Liver (tissue), 9 donors: ENCODE measurements around the gene PPM1G. TPM values are rescaled to one million over a fixed set of nuclear protein-coding genes. Genes with fewer than 3 reads are reported as not detected.

Experiments used
- DNase-seq: peaks from one replicate; pipeline ENCODE4 v3.0.0-alpha.2; 2017; ENCODE audit warnings: low spot score
- H3K27ac ChIP-seq, 2 donors: one replicate each; pipeline ENCODE4 v1.7.0; 2013; ENCODE audit warnings: inconsistent platforms in 2 of 2, low read length in 2 of 2, control low read depth in 1 of 2, low read depth in 1 of 2, mild to moderate bottlenecking in 1 of 2
- H3K27me3 ChIP-seq, 4 donors: one replicate each; pipeline versions ENCODE4 v1.6.1 to v1.7.0; 2013; ENCODE audit warnings: low read length in 3 of 4, inconsistent platforms in 1 of 4, mild to moderate bottlenecking in 1 of 4, moderate library complexity in 1 of 4; ENCODE audit not compliant: control insufficient read depth in 4 of 4, insufficient read depth in 4 of 4
- H3K36me3 ChIP-seq, 4 donors: one replicate each; pipeline versions ENCODE4 v1.6.1 to v1.7.0; 2013; ENCODE audit warnings: low read length in 3 of 4, mild to moderate bottlenecking in 3 of 4, low read depth in 1 of 4, moderate library complexity in 1 of 4; ENCODE audit not compliant: control insufficient read depth in 4 of 4, insufficient read depth in 3 of 4
- H3K4me1 ChIP-seq, 4 donors: one replicate each; pipeline versions ENCODE4 v1.6.1 to v1.7.0; 2013; ENCODE audit warnings: low read length in 3 of 4, mild to moderate bottlenecking in 3 of 4, moderate library complexity in 1 of 4; ENCODE audit not compliant: control insufficient read depth in 4 of 4, insufficient read depth in 4 of 4
- H3K4me3 ChIP-seq, 3 donors: one replicate each; pipeline versions ENCODE4 v1.6.1 to v1.7.0; 2013; ENCODE audit warnings: low read length in 3 of 3, control low read depth in 1 of 3, low read depth in 1 of 3, mild to moderate bottlenecking in 1 of 3
- H3K9ac ChIP-seq, 2 donors: one replicate each; pipeline ENCODE4 v1.7.0; 2013; ENCODE audit warnings: low read length in 2 of 2, mild to moderate bottlenecking in 2 of 2, moderate library complexity in 2 of 2, control low read depth in 1 of 2, low read depth in 1 of 2
- H3K9me3 ChIP-seq, 4 donors: one replicate each; pipeline versions ENCODE4 v1.6.1 to v1.7.0; 2013; ENCODE audit warnings: low read length in 3 of 4; ENCODE audit not compliant: control insufficient read depth in 4 of 4
- CTCF ChIP-seq: fragments of 150-350 bp; IDR thresholded peaks from 2 replicates; pipeline ENCODE4 v1.5.1; 2017; ENCODE audit warnings: improper control_type of control experiment, low read depth, low read length; ENCODE audit not compliant: missing input control
- EGR1 ChIP-seq, 2 donors: IDR thresholded peaks; 2 replicates each; pipeline ENCODE4 v1.6.1; 2016 to 2018; ENCODE audit warnings: antibody characterized with exemption in 2 of 2, low read depth in 2 of 2
- FOXA1 ChIP-seq: IDR thresholded peaks from 2 replicates; pipeline ENCODE4 v1.6.1; 2016; ENCODE audit warnings: antibody characterized with exemption
- FOXA2 ChIP-seq: IDR thresholded peaks from 2 replicates; pipeline ENCODE4 v1.6.1; 2016; ENCODE audit warnings: antibody characterized with exemption
- GABPA ChIP-seq, 2 donors: IDR thresholded peaks in 1 of 2; conservative IDR thresholded peaks in 1 of 2; 2 replicates each; pipeline ENCODE4 v1.6.1; 2016; ENCODE audit warnings: antibody characterized with exemption in 2 of 2, mild to moderate bottlenecking in 1 of 2, moderate library complexity in 1 of 2
- HNF4A ChIP-seq, 2 donors: conservative IDR thresholded peaks; 2 replicates each; pipeline ENCODE4 v1.6.1; 2016; ENCODE audit warnings: antibody characterized with exemption in 2 of 2, mild to moderate bottlenecking in 2 of 2
- HNF4G ChIP-seq: IDR thresholded peaks from 2 replicates; pipeline ENCODE4 v1.6.1; 2016; ENCODE audit warnings: antibody characterized with exemption
- JUND ChIP-seq, 2 donors: IDR thresholded peaks; 2 replicates each; pipeline ENCODE4 v1.6.1; 2016; ENCODE audit warnings: antibody characterized with exemption in 2 of 2
- NR2F2 ChIP-seq: IDR thresholded peaks from 2 replicates; pipeline ENCODE4 v1.6.1; 2016; ENCODE audit warnings: antibody characterized with exemption
- RAD21 ChIP-seq, 2 donors: IDR thresholded peaks; 2 replicates each; pipeline ENCODE4 v1.6.1; 2016; ENCODE audit warnings: antibody characterized with exemption in 2 of 2, mild to moderate bottlenecking in 2 of 2
- REST ChIP-seq: IDR thresholded peaks from 2 replicates; pipeline ENCODE4 v1.6.1; 2016; ENCODE audit warnings: antibody characterized with exemption, mild to moderate bottlenecking
- RXRA ChIP-seq, 2 donors: IDR thresholded peaks; 2 replicates each; pipeline ENCODE4 v1.6.1; 2017 to 2018; ENCODE audit warnings: antibody characterized with exemption in 2 of 2, mild to moderate bottlenecking in 1 of 2
- SP1 ChIP-seq: IDR thresholded peaks from 2 replicates; pipeline ENCODE4 v1.6.1; 2018; ENCODE audit warnings: antibody characterized with exemption, mild to moderate bottlenecking
- TAF1 ChIP-seq: conservative IDR thresholded peaks from 2 replicates; pipeline ENCODE4 v1.6.1; 2016; ENCODE audit warnings: antibody characterized with exemption, mild to moderate bottlenecking
- YY1 ChIP-seq: IDR thresholded peaks from 2 replicates; pipeline ENCODE4 v1.6.1; 2016; ENCODE audit warnings: antibody characterized with exemption, mild to moderate bottlenecking
- WGBS: extraction: QIAGEN DNeasy Blood & Tissue Kit; methylation state at CpG from one replicate; pipeline ENCODE4 v1.1.7; 2013; 5-methylcytosine and 5-hydroxymethylcytosine counted together
- polyA plus RNA-seq, 2 donors: library from polyadenylated mRNA; stranded (reverse) in 1 of 2; unstranded in 1 of 2; fragments of 200-250 nt in 1 of 2; fragments of >200 nt in 1 of 2; fragmentation: Nextera tagmentation in 1 of 2; extraction: Ambion mirVana in 1 of 2; gene quantifications; one replicate each; pipeline versions ENCODE4 v1.2.1 to v1.2.3, GENCODE V29; 2013 to 2015
- total RNA-seq, 2 donors: library from RNA; depleted of rRNA; stranded (reverse); fragments of >200 nt; gene quantifications; one replicate each; pipeline ENCODE4 v1.2.3, GENCODE V29; 2014
- TF ChIP-seq, protein P1 (sequence below): IDR thresholded peaks from 2 replicates; pipeline ENCODE4 v1.6.1; 2016; ENCODE audit warnings: antibody characterized with exemption
- TF ChIP-seq, protein P2 (sequence below): IDR thresholded peaks from 2 replicates; pipeline ENCODE4 v1.6.1; 2016; ENCODE audit warnings: antibody characterized with exemption
- TF ChIP-seq, protein P3 (sequence below): IDR thresholded peaks from 2 replicates; pipeline ENCODE4 v1.6.1; 2016; ENCODE audit warnings: antibody characterized with exemption
- donor health status: healthy.
- donor health status: healthy.
- donor health status: healthy.
- donor health status: healthy.
- donor health status: healthy.

The PPM1G gene
- total and polyA plus RNA-seq, 4 donors, result 26.4 to 45.5 (median 33.1) TPM

DNA sequence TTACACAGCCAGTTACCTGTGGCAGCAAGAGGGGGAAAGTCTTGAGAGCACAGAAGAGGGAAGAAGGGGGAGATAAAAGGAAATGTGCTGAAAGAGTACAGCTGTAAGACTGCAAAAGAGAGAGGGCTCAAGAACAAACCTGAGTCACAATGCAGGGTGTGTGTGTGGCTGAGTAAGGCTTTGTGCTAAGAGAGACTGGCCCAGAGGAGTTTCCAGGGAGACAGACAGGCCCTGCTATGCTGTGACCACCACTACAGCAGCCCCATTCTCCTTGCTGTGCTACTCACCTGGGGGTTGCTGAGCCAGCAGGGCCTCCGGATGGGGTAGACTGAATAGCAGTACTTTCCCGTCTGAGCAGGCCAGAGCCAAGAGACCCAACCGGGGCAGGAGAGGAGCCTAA lies 74.1 kb downstream of the PPM1G start:
- Histone ChIP-seq H3K4me1 (no peaks in the 10 kb centered on the region), H3K27ac (no peak overlapping the region), H3K9me3 (no peaks in the 10 kb centered on the region), H3K27me3 (no peaks in the 10 kb centered on the region), H3K9ac (no peak overlapping the region), H3K36me3 (peaks cover 15 to 71% (median 51%) of the 10 kb centered on the region in 4 donors), H3K4me3 (no peak overlapping the region)
- DNase-seq, result no peak
- WGBS, result 96% methylated on average over 3 of the region's 3 CpGs
- TF ChIP-seq GABPA (IDR thresholded peaks at IDR 0.05 in 1 of 2, conservative IDR thresholded peaks at IDR 0.05 in 1 of 2), result no peak
- TF ChIP-seq CTCF, result no peak
- TF ChIP-seq TAF1, result no peak
- TF ChIP-seq RAD21 (IDR thresholded peaks at IDR 0.05), result no peak
- TF ChIP-seq RXRA (IDR thresholded peaks at IDR 0.05), result no peak
- TF ChIP-seq, protein P1, sequence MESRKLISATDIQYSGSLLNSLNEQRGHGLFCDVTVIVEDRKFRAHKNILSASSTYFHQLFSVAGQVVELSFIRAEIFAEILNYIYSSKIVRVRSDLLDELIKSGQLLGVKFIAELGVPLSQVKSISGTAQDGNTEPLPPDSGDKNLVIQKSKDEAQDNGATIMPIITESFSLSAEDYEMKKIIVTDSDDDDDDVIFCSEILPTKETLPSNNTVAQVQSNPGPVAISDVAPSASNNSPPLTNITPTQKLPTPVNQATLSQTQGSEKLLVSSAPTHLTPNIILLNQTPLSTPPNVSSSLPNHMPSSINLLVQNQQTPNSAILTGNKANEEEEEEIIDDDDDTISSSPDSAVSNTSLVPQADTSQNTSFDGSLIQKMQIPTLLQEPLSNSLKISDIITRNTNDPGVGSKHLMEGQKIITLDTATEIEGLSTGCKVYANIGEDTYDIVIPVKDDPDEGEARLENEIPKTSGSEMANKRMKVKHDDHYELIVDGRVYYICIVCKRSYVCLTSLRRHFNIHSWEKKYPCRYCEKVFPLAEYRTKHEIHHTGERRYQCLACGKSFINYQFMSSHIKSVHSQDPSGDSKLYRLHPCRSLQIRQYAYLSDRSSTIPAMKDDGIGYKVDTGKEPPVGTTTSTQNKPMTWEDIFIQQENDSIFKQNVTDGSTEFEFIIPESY, result no peak
- TF ChIP-seq, protein P2, sequence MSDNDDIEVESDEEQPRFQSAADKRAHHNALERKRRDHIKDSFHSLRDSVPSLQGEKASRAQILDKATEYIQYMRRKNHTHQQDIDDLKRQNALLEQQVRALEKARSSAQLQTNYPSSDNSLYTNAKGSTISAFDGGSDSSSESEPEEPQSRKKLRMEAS, result no peak
- no peak for TF ChIP-seq SP1
- no peak for TF ChIP-seq HNF4A (conservative IDR thresholded peaks at IDR 0.05)
- TF ChIP-seq, protein P3, sequence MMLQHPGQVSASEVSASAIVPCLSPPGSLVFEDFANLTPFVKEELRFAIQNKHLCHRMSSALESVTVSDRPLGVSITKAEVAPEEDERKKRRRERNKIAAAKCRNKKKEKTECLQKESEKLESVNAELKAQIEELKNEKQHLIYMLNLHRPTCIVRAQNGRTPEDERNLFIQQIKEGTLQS, result no peak
- TF ChIP-seq YY1, result no peak
- TF ChIP-seq FOXA1, result no peak
- no peak for TF ChIP-seq NR2F2
- no peak for TF ChIP-seq EGR1 (IDR thresholded peaks at IDR 0.05; ENCODE audit: low read depth in 2 of 2)
- TF ChIP-seq FOXA2, result no peak
- no peak for TF ChIP-seq JUND (IDR thresholded peaks at IDR 0.05)
- no peak for TF ChIP-seq HNF4G
- TF ChIP-seq REST, result no peak

Other genes starting within 250 kb of the PPM1G start
- gene ATRAID, start 197.6 kb downstream of the PPM1G start, total RNA-seq, result 10 to 100 TPM; 44.9 to 48.6 TPM
- gene ATRAID, start 197.6 kb downstream of the PPM1G start, polyA plus RNA-seq, result 10 to 100 TPM; 49.3 to 77.5 TPM
- 100 to 1,000 TPM in 1 of 2 donors, 10 to 100 TPM in 1; 12.5 to 100 TPM for gene SLC5A6, start 197.3 kb downstream of the PPM1G start, total RNA-seq
- 100 to 1,000 TPM in 1 of 2 donors, 10 to 100 TPM in 1; 46.0 to 217 TPM for gene SLC5A6, start 197.3 kb downstream of the PPM1G start, polyA plus RNA-seq
- 10 to 100 TPM; 18.7 to 23.2 TPM for gene CAD, start 192.2 kb downstream of the PPM1G start, total RNA-seq
- 1 to 10 TPM; 6.3 to 8.4 TPM for gene CAD, start 192.2 kb downstream of the PPM1G start, polyA plus RNA-seq
- not detected for gene SLC30A3, start 146.5 kb downstream of the PPM1G start, total RNA-seq
- gene SLC30A3, start 146.5 kb downstream of the PPM1G start, polyA plus RNA-seq, result under 1 TPM in 1 of 2 donors, not detected in 1; 0.20 TPM
- not detected for gene DNAJC5G, start 134.2 kb downstream of the PPM1G start, total RNA-seq
- gene DNAJC5G, start 134.2 kb downstream of the PPM1G start, polyA plus RNA-seq, result not detected
- gene TRIM54, start 127.2 kb downstream of the PPM1G start, total RNA-seq, result not detected
- gene TRIM54, start 127.2 kb downstream of the PPM1G start, polyA plus RNA-seq, result under 1 TPM in 1 of 2 donors, not detected in 1; 0.03 TPM
- under 1 TPM in 1 of 2 donors, not detected in 1; 0.25 TPM for gene UCN, start 101.1 kb downstream of the PPM1G start, total RNA-seq
- under 1 TPM; 0.42 to 0.83 TPM for gene UCN, start 101.1 kb downstream of the PPM1G start, polyA plus RNA-seq
- 10 to 100 TPM; 13.9 to 29.6 TPM for gene MPV17, start 86.5 kb downstream of the PPM1G start, total RNA-seq
- gene MPV17, start 86.5 kb downstream of the PPM1G start, polyA plus RNA-seq, result 10 to 100 TPM; 17.7 to 26.0 TPM
- gene GTF3C2, start 52.8 kb downstream of the PPM1G start, total RNA-seq, result 10 to 100 TPM; 16.4 to 20.6 TPM
- 10 to 100 TPM in 1 of 2 donors, 1 to 10 TPM in 1; 9.7 to 13.0 TPM for gene GTF3C2, start 52.8 kb downstream of the PPM1G start, polyA plus RNA-seq
- 10 to 100 TPM; 10.5 to 18.9 TPM for gene EIF2B4, start 39.3 kb downstream of the PPM1G start, total RNA-seq
- 10 to 100 TPM; 22.6 to 25.8 TPM for gene EIF2B4, start 39.3 kb downstream of the PPM1G start, polyA plus RNA-seq
- gene SNX17, start 39.0 kb downstream of the PPM1G start, total RNA-seq, result 10 to 100 TPM; 53.7 to 65.3 TPM
- 10 to 100 TPM; 57.7 to 60.5 TPM for gene SNX17, start 39.0 kb downstream of the PPM1G start, polyA plus RNA-seq
- 1 to 10 TPM; 7.9 to 9.3 TPM for gene ZNF513, start 28.9 kb downstream of the PPM1G start, total RNA-seq
- gene ZNF513, start 28.9 kb downstream of the PPM1G start, polyA plus RNA-seq, result 10 to 100 TPM in 1 of 2 donors, 1 to 10 TPM in 1; 2.9 to 11.2 TPM
- 10 to 100 TPM; 51.5 to 56.9 TPM for gene NRBP1, start 19.0 kb upstream of the PPM1G start, total RNA-seq
- 10 to 100 TPM; 34.3 to 40.5 TPM for gene NRBP1, start 19.0 kb upstream of the PPM1G start, polyA plus RNA-seq
- gene KRTCAP3, start 32.8 kb upstream of the PPM1G start, total RNA-seq, result 1 to 10 TPM; 1.8 to 2.8 TPM
- gene KRTCAP3, start 32.8 kb upstream of the PPM1G start, polyA plus RNA-seq, result 10 to 100 TPM in 1 of 2 donors, 1 to 10 TPM in 1; 6.7 to 12.7 TPM
- gene IFT172, start 80.2 kb upstream of the PPM1G start, total RNA-seq, result 1 to 10 TPM; 9.7 to 9.8 TPM
- gene IFT172, start 80.2 kb upstream of the PPM1G start, polyA plus RNA-seq, result 1 to 10 TPM; 2.6 to 2.9 TPM
- gene FNDC4, start 85.6 kb upstream of the PPM1G start, total RNA-seq, result 10 to 100 TPM; 11.4 to 51.0 TPM
- 100 to 1,000 TPM in 1 of 2 donors, 10 to 100 TPM in 1; 32.6 to 165 TPM for gene FNDC4, start 85.6 kb upstream of the PPM1G start, polyA plus RNA-seq
- gene GCKR, start 87.2 kb upstream of the PPM1G start, total RNA-seq, result 100 to 1,000 TPM in 1 of 2 donors, 1 to 10 TPM in 1; 9.6 to 173 TPM
- gene GCKR, start 87.2 kb upstream of the PPM1G start, polyA plus RNA-seq, result 10 to 100 TPM; 71.0 to 87.8 TPM
- gene ZNF512, start 173.5 kb upstream of the PPM1G start, total RNA-seq, result 10 to 100 TPM in 1 of 2 donors, 1 to 10 TPM in 1; 8.1 to 13.0 TPM
- gene ZNF512, start 173.5 kb upstream of the PPM1G start, polyA plus RNA-seq, result 1 to 10 TPM; 3.3 to 6.2 TPM
- 1 to 10 TPM; 1.6 to 2.5 TPM for gene CCDC121, start 219.4 kb upstream of the PPM1G start, total RNA-seq
- gene CCDC121, start 219.4 kb upstream of the PPM1G start, polyA plus RNA-seq, result 1 to 10 TPM in 1 of 2 donors, under 1 TPM in 1; 0.97 to 1.2 TPM
- gene GPN1, start 219.5 kb upstream of the PPM1G start, total RNA-seq, result 10 to 100 TPM; 12.6 to 17.2 TPM
- gene GPN1, start 219.5 kb upstream of the PPM1G start, polyA plus RNA-seq, result 10 to 100 TPM; 10.7 to 12.2 TPM